GM18909 (cell line): ENCODE results near the gene NR1H2.
"Not testable (repeated sequence)": the region's sequence is repeated elsewhere in the genome, so short reads cannot be mapped to it uniquely, and the experiment has no call there.

Source experiments
- ATAC-seq: cut with Tn5 transposase; IDR thresholded peaks from one replicate; pipeline ENCODE4 v1.9.1; 2021; ENCODE audit warnings: mild to moderate bottlenecking; ENCODE audit not compliant: unreplicated experiment, poor library complexity

The NR1H2 gene

GRCh38 chr19:50376166-50377050 lies at the start of gene NR1H2:
TSS of gene NR1H2 (plus strand) at chr19:50376457. CDS start at chr19:50377606, 1,149 bp downstream.
- peak; percentile 85 for ATAC-seq

- no peak for ATAC-seq
Measured at GRCh38 chr19:50327013-50327412, 49.2 kb upstream of the NR1H2 start.

- ATAC-seq, result no peak
Measured at GRCh38 chr19:50327461-50328223, 48.6 kb upstream of the NR1H2 start.

GRCh38 chr19:50328224-50328872 lies 47.9 kb upstream of the NR1H2 start:
- ATAC-seq, result peak; percentile 9

- ATAC-seq, result peak; percentile 16
Measured at GRCh38 chr19:50328873-50329145, 47.4 kb upstream of the NR1H2 start.

- peak; percentile 43 for ATAC-seq
Measured at GRCh38 chr19:50329146-50329925, 46.9 kb upstream of the NR1H2 start, which contains the start of gene KCNC3. TSS of gene KCNC3 (minus strand) at chr19:50329377. CDS start at chr19:50329082, 295 bp downstream.

- ATAC-seq, result not testable (repeated sequence)
Measured at GRCh38 chr19:50329926-50330294, 46.3 kb upstream of the NR1H2 start.

GRCh38 chr19:50330365-50331078 lies 45.7 kb upstream of the NR1H2 start:
- ATAC-seq, result no peak

GRCh38 chr19:50331221-50331993 lies 44.9 kb upstream of the NR1H2 start:
- no peak for ATAC-seq

- no peak for ATAC-seq
Measured at GRCh38 chr19:50331994-50332243, 44.3 kb upstream of the NR1H2 start.

- ATAC-seq, result no peak
Measured at GRCh38 chr19:50332244-50333038, 43.8 kb upstream of the NR1H2 start.

GRCh38 chr19:50333235-50333736 lies 43.0 kb upstream of the NR1H2 start:
- peak; percentile 54 for ATAC-seq

- ATAC-seq, result peak; percentile 29
Measured at GRCh38 chr19:50333737-50334617, 42.3 kb upstream of the NR1H2 start.

GRCh38 chr19:50334741-50335421 lies 41.4 kb upstream of the NR1H2 start:
- no peak for ATAC-seq

GRCh38 chr19:50337031-50337430 lies 39.2 kb upstream of the NR1H2 start:
- ATAC-seq, result not testable (repeated sequence)

- no peak for ATAC-seq
Measured at GRCh38 chr19:50340331-50340730, 35.9 kb upstream of the NR1H2 start.
